DND-41 (cell line): ENCODE data around the gene PDE4DIP.
A peak's percentile ranks its signal among the peaks of the same experiment; 100 is the strongest.
"Not testable (repeated sequence)": the region's sequence is repeated elsewhere in the genome, so short reads cannot be mapped to it uniquely, and the experiment has no call there.

Experiments
- ATAC-seq: fragments of 200-7000 bp; cut with Tn5 transposase; 3 replicates; pipeline ENCODE4 v1.9.1; 2021; ENCODE audit warnings: low read depth; ENCODE audit not compliant: insufficient read depth
- DNase-seq: peaks from one replicate; pipeline ENCODE4 v3.0.0-alpha.2; 2020
- H2AFZ ChIP-seq: 2 replicates; pipeline ENCODE4 v1.6.0; 2012; ENCODE audit warnings: low read depth, low read length
- H3K27ac ChIP-seq: 2 replicates; pipeline ENCODE4 v1.5.1; 2012; ENCODE audit warnings: low read length, inconsistent platforms
- H3K27me3 ChIP-seq: fragments of 200-600 bp; sonication (generic); 2 replicates; pipeline ENCODE4 v1.6.0; 2012; ENCODE audit warnings: low read length, mild to moderate bottlenecking, inconsistent platforms; ENCODE audit not compliant: insufficient read depth, poor library complexity
- H3K36me3 ChIP-seq: 2 replicates; pipeline ENCODE4 v1.5.1; 2012; ENCODE audit warnings: low read length, inconsistent platforms; ENCODE audit not compliant: insufficient read depth
- H3K4me1 ChIP-seq: 2 replicates; pipeline ENCODE4 v1.5.1; 2012; ENCODE audit warnings: mild to moderate bottlenecking, low read length; ENCODE audit not compliant: insufficient read depth
- H3K4me2 ChIP-seq: 2 replicates; pipeline ENCODE4 v1.6.0; 2012; ENCODE audit warnings: mild to moderate bottlenecking, moderate library complexity, low read length, inconsistent platforms; ENCODE audit not compliant: insufficient read depth
- H3K4me3 ChIP-seq, 2 experiments: fragments of 200-600 bp in 1 of 2; shearing (Covaris generic) in 1 of 2; 2 replicates each; pipeline ENCODE4 v1.5.1; 2012 to 2016; ENCODE audit warnings: inconsistent platforms in 2 of 2, low read length in 2 of 2, mild to moderate bottlenecking in 2 of 2, low read depth in 1 of 2, moderate library complexity in 1 of 2
- H3K79me2 ChIP-seq: 2 replicates; pipeline ENCODE4 v1.6.0; 2012; ENCODE audit warnings: low read length, inconsistent platforms; ENCODE audit not compliant: insufficient read depth
- H3K9ac ChIP-seq: 2 replicates; pipeline ENCODE4 v1.6.0; 2012; ENCODE audit warnings: low read depth, mild to moderate bottlenecking, inconsistent platforms, low read length, moderate library complexity
- H3K9me3 ChIP-seq: 2 replicates; pipeline ENCODE4 v1.5.1; 2012; ENCODE audit warnings: low read length, moderate library complexity, mild to moderate bottlenecking, inconsistent platforms; ENCODE audit not compliant: insufficient read depth, severe bottlenecking
- H4K20me1 ChIP-seq: 2 replicates; pipeline ENCODE4 v1.6.0; 2012; ENCODE audit warnings: low read length; ENCODE audit not compliant: insufficient read depth

The PDE4DIP gene

DNA sequence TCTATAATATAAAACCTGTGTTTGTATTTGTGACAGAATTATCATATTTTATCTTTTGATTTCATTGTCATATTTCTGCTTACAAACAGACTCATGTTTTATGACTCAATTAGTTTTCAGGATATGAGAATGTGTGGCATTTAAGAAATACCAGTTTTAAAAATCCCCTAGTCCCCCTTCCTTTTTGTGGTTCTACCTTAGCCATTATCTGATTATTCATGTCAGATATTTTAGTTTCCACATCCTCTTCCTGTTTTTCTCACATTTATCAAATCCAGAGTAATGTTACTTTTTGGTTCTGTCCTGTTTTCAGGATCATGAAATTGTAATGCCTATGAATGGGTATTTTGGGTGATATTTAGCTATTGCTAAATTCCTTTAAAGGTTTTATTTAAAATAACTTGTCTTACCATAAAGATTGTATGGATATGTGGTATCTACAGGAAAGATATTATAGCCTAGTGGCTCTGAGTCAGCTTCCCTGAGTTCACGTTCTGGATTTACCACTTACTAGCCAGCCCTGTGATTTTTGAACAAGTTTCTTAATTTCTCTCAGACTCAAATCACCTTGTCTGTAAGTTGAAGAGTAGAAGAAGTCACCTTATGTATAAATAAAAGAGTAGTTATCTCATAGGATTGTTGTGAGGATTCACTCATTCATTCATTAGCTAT, 131.8 kb downstream of the PDE4DIP start:
- Histone ChIP-seq H3K4me2 (peak overlapping the region; percentile 42; the same call in 1 of the 2 replicates), H3K36me3 (peaks cover 16% of the 10 kb centered on the region), H3K27ac (peak overlapping the region; percentile 70; the same call in 1 of the 2 replicates), H3K4me1 (peaks cover 19% of the 10 kb centered on the region)
- H3K79me2 ChIP-seq, H2AFZ ChIP-seq, H3K9me3 ChIP-seq, H3K4me3 ChIP-seq, DNase-seq, H4K20me1 ChIP-seq, H3K27me3 ChIP-seq, H3K9ac ChIP-seq: not testable (repeated sequence)
- peak; percentile 82 for ATAC-seq

DNA sequence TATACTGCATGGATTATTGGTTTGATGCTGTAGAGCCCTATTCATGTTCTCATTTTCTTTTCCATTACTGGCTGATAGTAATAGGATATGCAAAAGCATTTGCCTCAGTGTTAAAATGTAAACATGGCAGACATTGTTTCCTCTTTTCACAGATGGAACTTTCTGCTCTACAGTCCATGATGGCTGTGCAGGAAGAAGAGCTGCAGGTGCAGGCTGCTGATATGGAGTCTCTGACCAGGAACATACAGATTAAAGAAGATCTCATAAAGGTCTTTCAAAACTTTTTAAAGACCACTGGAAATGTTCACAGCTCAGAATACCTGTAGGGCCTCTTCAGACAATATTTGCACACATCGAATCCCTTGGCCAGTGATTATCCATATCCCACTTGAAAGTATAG, 133.6 kb downstream of the PDE4DIP start:
- H2AFZ ChIP-seq, ATAC-seq, H3K27ac ChIP-seq, H3K4me3 ChIP-seq, H4K20me1 ChIP-seq, H3K9me3 ChIP-seq, DNase-seq, H3K27me3 ChIP-seq, H3K9ac ChIP-seq, H3K4me2 ChIP-seq, H3K79me2 ChIP-seq: not testable (repeated sequence)
- Histone ChIP-seq H3K36me3 (peaks cover 20% of the 10 kb centered on the region), H3K4me1 (peaks cover 19% of the 10 kb centered on the region)

DNA sequence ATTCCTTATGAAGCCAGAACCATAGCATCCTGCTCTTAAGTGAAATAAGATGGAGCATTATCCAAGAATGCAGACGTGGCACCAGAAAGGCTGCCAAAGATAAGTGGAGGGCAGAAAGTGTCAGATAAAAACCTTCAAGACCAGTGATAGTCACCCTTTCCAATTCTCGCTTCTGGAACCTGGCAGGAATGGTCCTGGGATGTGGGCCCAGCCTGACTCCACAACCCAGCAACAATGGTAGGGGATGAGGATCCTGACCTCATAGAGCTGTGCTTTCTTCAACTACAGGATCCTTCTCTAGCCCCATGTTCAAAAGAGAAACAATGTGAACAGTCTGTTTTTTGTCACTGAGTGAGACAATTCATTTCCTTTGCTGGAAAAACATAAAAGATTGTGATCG, 145.2 kb downstream of the PDE4DIP start:
- ATAC-seq, H3K27me3 ChIP-seq, H3K79me2 ChIP-seq, H2AFZ ChIP-seq, H3K4me2 ChIP-seq, H3K4me3 ChIP-seq, H3K27ac ChIP-seq, H3K36me3 ChIP-seq, DNase-seq, H4K20me1 ChIP-seq, H3K9ac ChIP-seq, H3K4me1 ChIP-seq, H3K9me3 ChIP-seq: not testable (repeated sequence)

DNA sequence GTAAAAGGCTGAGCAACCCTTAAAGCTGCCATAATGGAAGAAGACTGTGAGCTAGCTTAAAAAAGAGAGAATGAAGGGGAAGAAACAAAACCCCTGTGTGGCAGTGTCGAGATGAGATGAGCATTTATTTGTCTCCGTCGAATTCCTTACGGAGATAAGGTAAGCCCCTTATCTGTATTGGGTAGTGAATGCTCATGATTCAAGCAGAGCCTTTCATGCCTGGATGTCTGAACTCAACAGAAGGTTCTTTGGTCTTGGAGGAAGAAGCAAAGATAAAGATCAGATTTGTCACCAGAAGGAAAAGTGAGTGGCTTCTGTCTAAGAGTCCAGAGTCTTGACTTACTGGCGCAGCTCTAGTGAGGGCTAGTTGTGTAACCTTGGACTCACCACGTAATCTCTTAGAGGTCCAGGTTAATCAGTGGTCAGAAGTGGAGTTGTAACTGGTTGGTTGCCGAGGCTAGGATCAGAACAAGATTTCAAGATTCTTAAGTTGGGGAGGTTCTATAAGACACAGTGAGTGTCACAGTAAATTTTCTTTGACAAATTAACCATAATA, 146.1 kb downstream of the PDE4DIP start:
- not testable (repeated sequence) for ATAC-seq

DNA sequence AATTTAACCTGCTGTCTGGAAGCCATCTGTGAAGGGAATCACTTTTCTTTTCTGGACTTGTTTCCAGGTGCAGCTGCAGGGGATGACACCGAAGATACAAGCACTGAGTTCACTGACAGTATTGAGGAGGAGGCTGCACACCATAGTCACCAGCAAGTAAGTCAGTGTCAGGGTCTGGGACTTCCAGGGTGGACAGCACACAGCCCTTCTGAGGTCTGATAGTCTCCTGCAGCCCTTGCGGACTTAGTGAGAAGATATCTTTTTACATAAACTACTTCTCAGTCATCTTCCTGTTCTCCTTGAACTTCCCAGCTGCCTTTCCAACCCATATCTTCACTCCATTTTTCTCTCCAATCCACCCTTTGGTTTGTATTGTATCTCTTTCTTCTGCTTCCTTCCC, 147.6 kb downstream of the PDE4DIP start:
- H3K4me3 ChIP-seq, H3K9me3 ChIP-seq, H3K36me3 ChIP-seq, DNase-seq, H3K27ac ChIP-seq, H3K27me3 ChIP-seq, H3K4me1 ChIP-seq, H3K79me2 ChIP-seq, H2AFZ ChIP-seq, ATAC-seq, H3K9ac ChIP-seq, H3K4me2 ChIP-seq, H4K20me1 ChIP-seq: not testable (repeated sequence)

More for the DNA sequence above, 146.1 kb downstream of the PDE4DIP start:
- H3K79me2 ChIP-seq, H2AFZ ChIP-seq, H3K9ac ChIP-seq, H3K9me3 ChIP-seq, H3K27me3 ChIP-seq, H3K4me2 ChIP-seq, H4K20me1 ChIP-seq, DNase-seq, H3K4me1 ChIP-seq, H3K27ac ChIP-seq, H3K4me3 ChIP-seq, H3K36me3 ChIP-seq: not testable (repeated sequence)

DNA sequence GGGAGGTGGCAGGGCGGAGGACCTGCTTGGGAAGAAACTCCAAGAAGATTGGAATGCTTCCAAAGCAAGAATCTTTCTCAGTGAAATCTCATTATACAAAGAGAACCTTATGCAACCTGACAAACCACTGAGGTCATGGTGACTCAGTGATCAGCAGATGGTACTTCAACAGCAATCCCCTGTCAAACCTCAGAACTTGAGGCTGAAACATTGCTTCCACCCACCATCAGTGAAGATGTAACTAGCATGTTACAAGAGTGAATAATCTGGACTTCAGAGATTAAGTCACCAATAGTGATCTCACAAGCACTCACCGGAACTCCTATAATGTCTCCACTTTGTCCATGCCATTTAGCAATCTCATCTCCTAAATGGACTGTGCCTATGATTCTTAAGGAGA, 148.1 kb downstream of the PDE4DIP start:
- not testable (repeated sequence) for H3K36me3 ChIP-seq, H3K4me1 ChIP-seq, H2AFZ ChIP-seq, H3K4me2 ChIP-seq, ATAC-seq, H3K4me3 ChIP-seq, H3K27ac ChIP-seq, H3K9me3 ChIP-seq, DNase-seq, H3K9ac ChIP-seq, H3K79me2 ChIP-seq, H3K27me3 ChIP-seq, H4K20me1 ChIP-seq

DNA sequence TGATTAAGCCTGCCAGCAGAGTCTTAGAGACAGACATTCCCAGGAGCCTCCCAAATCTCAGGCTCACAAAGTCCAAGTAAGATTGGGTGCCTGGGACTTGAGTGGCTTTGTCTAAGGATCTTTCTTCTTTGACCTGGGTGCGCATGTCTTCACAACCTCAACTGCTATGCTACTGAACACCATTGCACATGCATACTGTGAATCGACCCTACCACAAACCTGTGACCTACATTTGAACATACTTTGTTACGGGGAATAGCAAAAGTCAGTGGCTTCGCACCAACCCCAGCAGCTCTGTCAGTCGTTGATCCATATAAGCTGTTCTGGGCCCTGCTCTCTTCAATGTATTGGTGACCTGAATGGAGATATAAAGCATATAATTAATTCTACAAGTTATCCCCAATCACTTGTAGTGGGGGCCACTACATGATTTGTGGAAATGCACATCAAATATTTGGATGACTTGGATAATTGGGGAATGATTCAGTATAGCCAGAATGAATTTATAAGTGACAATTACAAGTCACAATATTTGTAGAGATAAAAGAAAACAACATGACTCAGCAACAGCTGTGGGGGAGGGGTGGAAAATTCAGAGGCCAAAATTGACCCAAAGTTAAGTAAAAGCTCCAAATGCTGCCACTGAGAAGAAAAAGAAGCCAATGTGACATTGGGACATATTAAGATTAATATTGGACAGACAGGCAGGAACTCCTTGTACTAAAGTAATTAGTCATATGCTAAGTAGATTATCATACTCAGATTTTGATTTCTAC, 152.4 kb downstream of the PDE4DIP start:
- not testable (repeated sequence) for H3K79me2 ChIP-seq, H2AFZ ChIP-seq, H3K4me2 ChIP-seq, H4K20me1 ChIP-seq, H3K27ac ChIP-seq, DNase-seq, H3K36me3 ChIP-seq, H3K9ac ChIP-seq, H3K4me1 ChIP-seq, H3K9me3 ChIP-seq, H3K27me3 ChIP-seq, ATAC-seq, H3K4me3 ChIP-seq

DNA sequence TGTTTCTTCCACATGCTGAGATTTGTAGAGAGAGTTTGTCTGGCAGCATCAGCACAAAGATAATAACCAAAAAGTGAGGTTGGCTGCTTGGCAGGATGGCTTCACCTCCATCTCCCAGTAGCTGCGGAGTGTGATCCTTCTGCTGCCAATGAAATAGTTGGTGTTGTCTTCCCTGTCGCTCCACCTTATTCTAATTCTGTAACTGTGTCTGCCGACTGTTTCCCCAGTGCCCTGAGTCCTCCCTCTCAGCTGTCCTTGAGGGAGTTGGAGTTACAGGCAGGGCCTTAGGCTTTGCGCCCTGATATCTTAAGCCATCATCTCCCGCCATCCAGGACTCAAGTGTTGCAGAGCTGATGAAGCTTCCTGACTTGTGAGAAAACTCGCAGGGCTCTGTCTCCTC, 153.2 kb downstream of the PDE4DIP start:
- H3K27ac ChIP-seq, ATAC-seq, H3K4me3 ChIP-seq, H2AFZ ChIP-seq, H3K9ac ChIP-seq, H3K4me1 ChIP-seq, H3K36me3 ChIP-seq, H3K79me2 ChIP-seq, H3K27me3 ChIP-seq, DNase-seq, H3K4me2 ChIP-seq, H4K20me1 ChIP-seq, H3K9me3 ChIP-seq: not testable (repeated sequence)
